ENCODE data around the gene IQCH. TPM values are rescaled to one million over a fixed set of nuclear protein-coding genes. Genes with fewer than 3 reads are reported as not detected.

The IQCH gene
- total and polyA plus RNA-seq, 12 donors, result 0.67 to 7.3 (median 2.9) TPM

GRCh38 chr15:67458331-67459029 is 203.9 kb downstream of the IQCH start:
- H3K4me3 ChIP-seq, result no peak overlapping the region

DNA sequence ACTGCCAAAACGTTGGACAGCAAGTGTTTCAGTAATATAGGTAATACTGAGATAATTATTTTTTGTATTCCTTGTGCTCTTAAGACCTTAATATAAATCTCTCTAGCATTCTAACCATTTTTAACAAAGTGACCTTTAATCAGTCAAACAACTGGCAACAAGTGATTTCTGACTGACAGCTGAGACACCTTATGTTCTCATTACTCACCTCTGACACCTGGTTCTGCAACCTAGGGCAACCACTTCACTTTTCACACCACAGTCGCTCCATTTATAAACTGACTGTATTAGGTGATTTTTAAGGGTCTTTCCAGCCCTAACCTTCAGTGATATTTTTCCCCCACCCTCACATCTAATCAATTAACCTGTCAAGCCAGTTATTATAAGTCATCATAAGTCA is 205.9 kb downstream of the IQCH start:
- H3K4me3 ChIP-seq, result no peak overlapping the region
- no peaks in the 10 kb centered on the region for H3K9me3 ChIP-seq (replicated peaks in 1 of 3)
- no peaks in the 10 kb centered on the region for H3K27me3 ChIP-seq
- no peak for DNase-seq
- H3K4me1 ChIP-seq (replicated peaks in 1 of 2), result no peaks in the 10 kb centered on the region
- TF ChIP-seq POLR2A (IDR thresholded peaks at IDR 0.05), result no peak
- TF ChIP-seq, protein P1, sequence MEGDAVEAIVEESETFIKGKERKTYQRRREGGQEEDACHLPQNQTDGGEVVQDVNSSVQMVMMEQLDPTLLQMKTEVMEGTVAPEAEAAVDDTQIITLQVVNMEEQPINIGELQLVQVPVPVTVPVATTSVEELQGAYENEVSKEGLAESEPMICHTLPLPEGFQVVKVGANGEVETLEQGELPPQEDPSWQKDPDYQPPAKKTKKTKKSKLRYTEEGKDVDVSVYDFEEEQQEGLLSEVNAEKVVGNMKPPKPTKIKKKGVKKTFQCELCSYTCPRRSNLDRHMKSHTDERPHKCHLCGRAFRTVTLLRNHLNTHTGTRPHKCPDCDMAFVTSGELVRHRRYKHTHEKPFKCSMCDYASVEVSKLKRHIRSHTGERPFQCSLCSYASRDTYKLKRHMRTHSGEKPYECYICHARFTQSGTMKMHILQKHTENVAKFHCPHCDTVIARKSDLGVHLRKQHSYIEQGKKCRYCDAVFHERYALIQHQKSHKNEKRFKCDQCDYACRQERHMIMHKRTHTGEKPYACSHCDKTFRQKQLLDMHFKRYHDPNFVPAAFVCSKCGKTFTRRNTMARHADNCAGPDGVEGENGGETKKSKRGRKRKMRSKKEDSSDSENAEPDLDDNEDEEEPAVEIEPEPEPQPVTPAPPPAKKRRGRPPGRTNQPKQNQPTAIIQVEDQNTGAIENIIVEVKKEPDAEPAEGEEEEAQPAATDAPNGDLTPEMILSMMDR (IDR thresholded peaks at IDR 0.05), result no peak
- intact Hi-C loops (cut with DNase I), result no loop called here
- no peak overlapping the region for H3K27ac ChIP-seq
- no peaks in the 10 kb centered on the region for H3K36me3 ChIP-seq (replicated peaks in 1 of 2)
- 68 to 78% (median 75%) methylated on average over 2 of the region's 2 CpGs for WGBS, 4 donors

More at GRCh38 chr15:67458331-67459029, 203.9 kb downstream of the IQCH start:
- WGBS, 4 donors, result 85 to 95% (median 85%) methylated on average over 5 of the region's 5 CpGs
- H3K27me3 ChIP-seq, result no peaks in the 10 kb centered on the region
- no peak for DNase-seq
- no peaks in the 10 kb centered on the region for H3K36me3 ChIP-seq (replicated peaks in 1 of 2)
- H3K9me3 ChIP-seq (replicated peaks in 1 of 3), result no peaks in the 10 kb centered on the region
- intact Hi-C loops (cut with DNase I), result loop anchor here in 1 of 2 donors (5.0 kb wide), 1 partner anchor 379 kb away; no protein-coding TSS in a partner anchor
- H3K4me1 ChIP-seq (replicated peaks in 1 of 2), result no peaks in the 10 kb centered on the region
- H3K27ac ChIP-seq, result no peak overlapping the region
- TF ChIP-seq POLR2A (IDR thresholded peaks at IDR 0.05), result no peak
- TF ChIP-seq, protein P1 (IDR thresholded peaks at IDR 0.05), result no peak

DNA sequence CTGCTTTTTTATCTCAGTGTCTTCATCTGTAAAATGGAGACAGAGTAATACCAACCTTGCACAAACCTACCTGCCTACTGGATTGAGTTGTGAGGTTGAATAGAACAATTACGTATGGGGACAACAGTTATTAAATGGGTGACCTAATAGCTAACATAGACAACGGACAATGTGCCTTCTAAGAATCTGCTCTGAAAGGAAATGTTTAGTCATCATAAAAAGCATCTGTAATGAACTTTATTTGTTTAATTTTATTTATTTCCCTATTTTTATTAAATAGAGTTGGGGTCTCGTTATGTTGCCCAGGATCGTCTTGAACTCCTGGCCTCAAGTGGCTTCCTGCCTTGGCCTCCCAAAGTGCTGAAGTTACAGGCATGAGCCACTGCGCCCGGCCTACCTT is 207.1 kb downstream of the IQCH start:
- Histone ChIP-seq H3K4me3 (no peak overlapping the region), H3K36me3 (replicated peaks in 1 of 2) (no peaks in the 10 kb centered on the region), H3K4me1 (replicated peaks in 1 of 2) (no peaks in the 10 kb centered on the region), H3K27me3 (no peaks in the 10 kb centered on the region), H3K27ac (no peak overlapping the region), H3K9me3 (replicated peaks in 1 of 3) (no peaks in the 10 kb centered on the region)
- 94 to 98% (median 97%) methylated on average over 6 of the region's 6 CpGs for WGBS, 4 donors
- intact Hi-C loops (cut with DNase I), result no loop called here
- TF ChIP-seq, protein P1 (IDR thresholded peaks at IDR 0.05), result no peak
- TF ChIP-seq POLR2A (IDR thresholded peaks at IDR 0.05), result no peak
- DNase-seq, result no peak

GRCh38 chr15:67462875-67463274 is 208.3 kb downstream of the IQCH start:
- WGBS, 4 donors, result 85 to 94% (median 91%) methylated on average over 3 of the region's 3 CpGs
- Histone ChIP-seq H3K27me3 (no peaks in the 10 kb centered on the region), H3K36me3 (replicated peaks in 1 of 2) (no peaks in the 10 kb centered on the region), H3K27ac (no peak overlapping the region), H3K4me3 (no peak overlapping the region), H3K4me1 (replicated peaks in 1 of 2) (no peaks in the 10 kb centered on the region), H3K9me3 (replicated peaks in 1 of 3) (no peaks in the 10 kb centered on the region)
- TF ChIP-seq POLR2A (IDR thresholded peaks at IDR 0.05), result no peak
- TF ChIP-seq, protein P1 (IDR thresholded peaks at IDR 0.05), result no peak
- DNase-seq, result no peak
- intact Hi-C loops (cut with DNase I), result no loop called here
